Karpas-422 (cell line): Measurements from ENCODE around the gene POU2AF1. TPM values are rescaled to one million over a fixed set of nuclear protein-coding genes. Genes with fewer than 3 reads are reported as not detected.

ENCODE experiments used
- DNase-seq: peaks from one replicate; pipeline ENCODE4 v3.0.0-alpha.2; 2015
- H2AFZ ChIP-seq: fragments of 200-600 bp; sonication (generic); 2 replicates; pipeline ENCODE4 v1.6.1; 2014; ENCODE audit warnings: antibody characterized with exemption, low read length, mixed read lengths
- H3K27ac ChIP-seq: fragments of 200-600 bp; sonication (generic); 2 replicates; pipeline ENCODE4 v1.5.1; 2014; ENCODE audit warnings: mild to moderate bottlenecking, low read length, moderate library complexity
- H3K27me3 ChIP-seq: fragments of 200-600 bp; sonication (generic); 2 replicates; pipeline ENCODE4 v1.6.1; 2014; ENCODE audit warnings: low read length, mixed read lengths
- H3K36me3 ChIP-seq: fragments of 200-600 bp; sonication (generic); 2 replicates; pipeline ENCODE4 v1.6.1; 2014; ENCODE audit warnings: low read length, mixed read lengths; ENCODE audit not compliant: insufficient read depth
- H3K4me1 ChIP-seq: fragments of 200-600 bp; sonication (generic); 2 replicates; pipeline ENCODE4 v1.6.1; 2014; ENCODE audit warnings: mild to moderate bottlenecking, low read length, mixed read lengths
- H3K4me2 ChIP-seq: fragments of 200-600 bp; sonication (generic); 2 replicates; pipeline ENCODE4 v1.6.1; 2014; ENCODE audit warnings: low read length, low read depth, mild to moderate bottlenecking; ENCODE audit not compliant: poor library complexity, severe bottlenecking
- H3K4me3 ChIP-seq: fragments of 200-600 bp; sonication (generic); 2 replicates; pipeline ENCODE4 v1.5.1; 2014; ENCODE audit warnings: mild to moderate bottlenecking, antibody characterized with exemption, low read length, mixed read lengths
- H3K79me2 ChIP-seq: fragments of 200-600 bp; sonication (generic); 2 replicates; pipeline ENCODE4 v1.6.1; 2014; ENCODE audit warnings: mild to moderate bottlenecking, low read length, mixed read lengths
- H3K9ac ChIP-seq: fragments of 200-600 bp; sonication (generic); 2 replicates; pipeline ENCODE4 v1.6.0; 2014; ENCODE audit warnings: low read length
- H3K9me2 ChIP-seq: fragments of 200-600 bp; sonication (generic), shearing (Covaris generic); replicated peaks from 2 replicates; pipeline ENCODE4 v1.6.0; 2014; ENCODE audit warnings: mild to moderate bottlenecking, low read length, moderate library complexity; ENCODE audit not compliant: insufficient read depth
- H3K9me3 ChIP-seq: fragments of 300-700, 200-600 bp; sonication (generic); 2 replicates; pipeline ENCODE4 v1.6.1; 2014; ENCODE audit warnings: low read length, mixed read lengths
- H4K20me1 ChIP-seq: fragments of 200-600 bp; sonication (generic); 2 replicates; pipeline ENCODE4 v1.6.1; 2014; ENCODE audit warnings: mild to moderate bottlenecking, antibody characterized with exemption, low read length, low read depth; ENCODE audit not compliant: insufficient read depth
- total RNA-seq: library from RNA; depleted of rRNA; stranded (reverse); fragments of >200 nt; shearing (Covaris generic); gene quantifications from 2 replicates; pipeline ENCODE4 v1.2.3, GENCODE V29; 2014; ENCODE audit warnings: low replicate concordance

POU2AF1 gene
- total RNA-seq, 1 experiment from 2014 or later = 894 TPM

DNA sequence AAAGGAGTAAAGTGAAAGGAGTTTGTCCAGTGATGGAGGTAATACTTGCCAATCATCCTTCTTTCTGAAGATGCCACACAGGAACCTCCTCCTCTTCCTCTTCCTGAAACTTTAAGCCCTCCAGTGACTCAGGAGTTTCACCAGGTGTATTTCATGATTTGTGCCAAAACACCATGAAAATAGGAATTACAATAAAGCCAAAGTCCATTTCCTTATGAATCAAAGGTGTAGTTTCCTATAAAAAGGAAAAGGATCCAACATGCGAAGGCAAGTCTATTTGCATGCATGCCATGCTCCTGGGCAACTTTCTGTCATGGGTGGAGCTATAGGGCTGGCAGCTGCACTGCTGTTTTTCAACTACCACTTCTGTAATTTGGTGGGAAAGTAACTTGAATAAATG, 9.8 kb upstream of the POU2AF1 start:
- 0 out of 2 replicates have a peak overlapping the region, but pooled peaks have one; percentile 0 for H3K9ac ChIP-seq
- H3K27ac ChIP-seq = no peak overlapping the region
- peaks cover 22% of the 10 kb centered on the region for H3K9me3 ChIP-seq
- peaks cover 21% of the 10 kb centered on the region for H3K4me1 ChIP-seq
- peak overlapping the region; percentile 19 for H2AFZ ChIP-seq
- H3K36me3 ChIP-seq = peaks cover 3% of the 10 kb centered on the region; the same call in 1 of the 2 replicates
- no peaks in the 10 kb centered on the region for H3K79me2 ChIP-seq
- peak; percentile 86 for DNase-seq
- H3K27me3 ChIP-seq = no peaks in the 10 kb centered on the region
- H3K4me2 ChIP-seq = peak overlapping the region; percentile 31
- H4K20me1 ChIP-seq = no peaks in the 10 kb centered on the region
- H3K4me3 ChIP-seq = 0 out of 2 replicates have a peak overlapping the region, but pooled peaks have one; percentile 0
- no peaks in the 10 kb centered on the region for H3K9me2 ChIP-seq

DNA sequence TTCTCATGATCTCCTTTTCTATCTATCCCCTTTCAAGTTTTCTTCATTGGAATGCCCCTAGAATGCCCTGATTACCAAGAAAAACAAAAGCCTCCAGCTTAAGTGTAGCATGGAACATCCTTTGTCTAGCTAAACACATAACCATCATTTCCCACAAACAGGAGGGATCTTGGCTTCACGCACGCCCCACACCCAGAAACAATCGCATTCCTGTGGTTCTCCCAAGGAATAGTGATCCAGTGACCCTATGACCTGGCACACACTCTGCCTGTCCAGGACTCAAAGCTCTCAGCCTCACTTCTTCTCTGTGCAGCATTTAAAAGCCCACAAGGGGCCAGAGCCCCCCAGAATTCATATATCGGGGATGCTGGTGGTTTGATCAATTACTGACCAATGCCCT, 9.3 kb upstream of the POU2AF1 start:
- Histone ChIP-seq H3K36me3 (peaks cover 3% of the 10 kb centered on the region; the same call in 1 of the 2 replicates), H3K27me3 (no peaks in the 10 kb centered on the region), H3K4me1 (peaks cover 17% of the 10 kb centered on the region), H3K9me2 (no peaks in the 10 kb centered on the region), H3K4me3 (no peak overlapping the region), H3K27ac (no peak overlapping the region), H3K4me2 (peak overlapping the region; percentile 31), H2AFZ (peak overlapping the region; percentile 19), H3K9ac (no peak overlapping the region), H4K20me1 (no peaks in the 10 kb centered on the region), H3K79me2 (no peaks in the 10 kb centered on the region), H3K9me3 (peaks cover 22% of the 10 kb centered on the region)
- DNase-seq = no peak

DNA sequence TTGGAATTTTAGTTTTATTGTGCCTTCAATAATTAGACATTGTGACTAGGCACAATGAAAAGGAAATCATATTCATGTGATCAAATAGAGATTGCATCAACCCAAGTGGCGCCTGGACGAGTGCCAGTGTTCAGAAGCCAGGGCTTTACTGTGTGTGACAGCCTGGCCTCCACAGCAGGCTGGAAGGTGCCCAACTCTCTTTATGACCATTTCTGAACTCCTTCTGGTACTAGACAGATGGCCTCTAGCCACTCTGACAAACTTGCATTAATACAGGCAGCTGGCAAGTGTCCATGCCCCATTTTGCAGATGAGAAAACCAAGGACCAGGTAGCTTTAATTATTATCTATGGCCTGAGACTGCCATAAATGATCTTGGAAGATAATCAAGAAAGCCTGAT, 8.3 kb upstream of the POU2AF1 start:
- Histone ChIP-seq H3K79me2 (no peaks in the 10 kb centered on the region), H4K20me1 (no peaks in the 10 kb centered on the region), H3K27me3 (no peaks in the 10 kb centered on the region), H3K9me3 (peaks cover 22% of the 10 kb centered on the region), H3K4me3 (no peak overlapping the region), H3K36me3 (peaks cover 3% of the 10 kb centered on the region; the same call in 1 of the 2 replicates), H3K27ac (no peak overlapping the region), H2AFZ (no peak overlapping the region), H3K4me2 (no peak overlapping the region), H3K4me1 (peaks cover 22% of the 10 kb centered on the region), H3K9me2 (no peaks in the 10 kb centered on the region), H3K9ac (no peak overlapping the region)
- no peak for DNase-seq

DNA sequence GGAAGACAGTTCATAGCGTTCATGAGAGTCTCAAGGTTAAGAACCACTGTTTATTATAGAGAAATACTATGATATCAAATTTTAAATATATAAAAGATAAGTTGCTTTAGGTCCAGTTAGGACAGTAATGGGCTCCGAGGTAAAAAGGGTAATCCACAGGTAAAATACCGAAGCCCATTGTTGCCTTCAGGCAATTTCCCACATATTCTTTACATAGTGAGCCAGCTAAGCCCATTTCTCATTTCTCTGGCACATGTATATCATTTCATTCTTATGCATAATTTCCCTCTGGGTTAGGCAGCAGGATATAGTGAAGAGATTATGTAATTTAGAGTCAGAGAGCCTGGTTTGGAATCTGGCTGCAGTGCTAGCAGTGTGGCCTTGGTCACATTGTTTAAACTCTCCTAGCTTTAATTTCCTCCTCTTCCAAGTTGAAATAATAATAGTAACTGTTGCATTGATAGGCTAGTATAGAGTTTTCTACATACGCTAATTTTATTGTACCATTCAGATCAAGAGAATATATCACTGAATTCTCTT, 7.6 kb upstream of the POU2AF1 start:
- Histone ChIP-seq H3K9ac (no peak overlapping the region), H3K4me2 (no peak overlapping the region), H4K20me1 (no peaks in the 10 kb centered on the region), H3K9me2 (no peaks in the 10 kb centered on the region), H3K36me3 (peaks cover 3% of the 10 kb centered on the region; the same call in 1 of the 2 replicates), H3K4me3 (no peak overlapping the region), H2AFZ (no peak overlapping the region), H3K4me1 (peaks cover 28% of the 10 kb centered on the region), H3K9me3 (peaks cover 22% of the 10 kb centered on the region), H3K27ac (no peak overlapping the region), H3K27me3 (no peaks in the 10 kb centered on the region), H3K79me2 (no peaks in the 10 kb centered on the region)
- DNase-seq = no peak

DNA sequence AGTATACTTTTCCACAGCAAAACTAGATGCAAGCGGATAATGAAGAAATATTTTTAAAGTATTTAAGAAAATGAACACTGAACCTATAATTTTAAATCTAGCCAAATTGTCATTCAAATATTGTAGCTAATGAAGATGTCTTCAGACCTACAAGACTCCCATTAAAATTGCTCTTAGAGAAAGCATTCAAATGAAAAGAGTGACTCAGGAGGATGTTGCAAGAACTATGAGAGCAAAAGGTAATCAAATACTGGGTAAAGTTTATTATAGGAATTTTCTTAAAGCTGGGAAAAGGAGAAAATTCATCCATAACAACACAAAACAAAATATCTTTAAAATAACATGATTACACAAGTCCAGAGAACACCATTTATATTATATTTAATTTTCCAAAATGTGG, 5.4 kb upstream of the POU2AF1 start:
- Histone ChIP-seq H3K9ac (no peak overlapping the region), H3K4me3 (no peak overlapping the region), H3K79me2 (peaks cover 8% of the 10 kb centered on the region), H3K27me3 (no peaks in the 10 kb centered on the region), H3K36me3 (peaks cover 3% of the 10 kb centered on the region; the same call in 1 of the 2 replicates), H3K4me1 (peaks cover 50% of the 10 kb centered on the region), H4K20me1 (no peaks in the 10 kb centered on the region), H3K27ac (peak overlapping the region; percentile 1; the same call in 1 of the 2 replicates), H2AFZ (peak overlapping the region; percentile 1; the same call in 1 of the 2 replicates), H3K9me3 (peaks cover 22% of the 10 kb centered on the region), H3K4me2 (no peak overlapping the region), H3K9me2 (no peaks in the 10 kb centered on the region)
- DNase-seq = no peak

- Histone ChIP-seq H3K4me2 (peak overlapping the region; percentile 35), H4K20me1 (no peaks in the 10 kb centered on the region), H3K4me1 (peaks cover 58% of the 10 kb centered on the region), H3K27me3 (no peaks in the 10 kb centered on the region), H2AFZ (peak overlapping the region; percentile 38), H3K9me3 (peaks cover 22% of the 10 kb centered on the region), H3K27ac (peak overlapping the region; percentile 76), H3K4me3 (peak overlapping the region; percentile 0), H3K9me2 (no peaks in the 10 kb centered on the region), H3K79me2 (peaks cover 29% of the 10 kb centered on the region), H3K36me3 (peaks cover 14% of the 10 kb centered on the region), H3K9ac (peak overlapping the region; percentile 20)
- peak; percentile 93 for DNase-seq
These were observed 3.4 kb upstream of the POU2AF1 start for GRCh38 chr11:111382451-111382850.

DNA sequence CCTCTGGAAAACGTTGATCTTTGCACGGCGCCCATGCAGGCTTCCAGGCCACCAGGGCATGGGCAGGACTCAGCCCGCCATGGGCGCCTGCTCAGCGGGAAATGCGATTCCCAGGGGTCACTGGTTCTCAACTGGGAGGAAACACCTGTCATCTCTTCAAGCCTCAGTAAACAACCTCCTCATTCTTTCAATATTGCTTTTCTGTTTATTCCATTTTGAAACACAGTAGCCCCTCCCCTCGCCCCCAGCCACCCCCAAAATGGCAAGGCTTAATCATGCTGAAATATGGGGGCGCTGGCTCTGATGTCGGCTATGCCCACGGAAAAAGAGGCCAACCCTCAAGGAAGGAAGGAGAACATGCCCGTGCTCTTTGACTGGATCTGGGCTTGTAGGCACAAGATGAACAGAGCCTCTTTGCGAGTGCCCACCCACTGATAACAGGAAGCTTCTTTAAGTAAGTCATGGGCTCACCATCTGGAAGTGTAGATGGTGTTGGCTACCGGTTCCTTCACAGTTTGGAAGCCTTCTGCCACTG, 594 bp upstream of the POU2AF1 start:
- Histone ChIP-seq H3K4me2 (peak overlapping the region; percentile 68), H3K27ac (peak overlapping the region; percentile 76), H3K4me1 (peaks cover 83% of the 10 kb centered on the region), H3K4me3 (peak overlapping the region; percentile 60), H3K9me2 (no peaks in the 10 kb centered on the region), H3K79me2 (peaks cover 54% of the 10 kb centered on the region), H3K9me3 (peaks cover 6% of the 10 kb centered on the region; the same call in 1 of the 2 replicates), H3K27me3 (no peaks in the 10 kb centered on the region), H2AFZ (peak overlapping the region; percentile 29), H3K9ac (peak overlapping the region; percentile 68), H4K20me1 (peaks cover 17% of the 10 kb centered on the region; the same call in 1 of the 2 replicates), H3K36me3 (peaks cover 32% of the 10 kb centered on the region)
- peak; percentile 97 for DNase-seq

DNA sequence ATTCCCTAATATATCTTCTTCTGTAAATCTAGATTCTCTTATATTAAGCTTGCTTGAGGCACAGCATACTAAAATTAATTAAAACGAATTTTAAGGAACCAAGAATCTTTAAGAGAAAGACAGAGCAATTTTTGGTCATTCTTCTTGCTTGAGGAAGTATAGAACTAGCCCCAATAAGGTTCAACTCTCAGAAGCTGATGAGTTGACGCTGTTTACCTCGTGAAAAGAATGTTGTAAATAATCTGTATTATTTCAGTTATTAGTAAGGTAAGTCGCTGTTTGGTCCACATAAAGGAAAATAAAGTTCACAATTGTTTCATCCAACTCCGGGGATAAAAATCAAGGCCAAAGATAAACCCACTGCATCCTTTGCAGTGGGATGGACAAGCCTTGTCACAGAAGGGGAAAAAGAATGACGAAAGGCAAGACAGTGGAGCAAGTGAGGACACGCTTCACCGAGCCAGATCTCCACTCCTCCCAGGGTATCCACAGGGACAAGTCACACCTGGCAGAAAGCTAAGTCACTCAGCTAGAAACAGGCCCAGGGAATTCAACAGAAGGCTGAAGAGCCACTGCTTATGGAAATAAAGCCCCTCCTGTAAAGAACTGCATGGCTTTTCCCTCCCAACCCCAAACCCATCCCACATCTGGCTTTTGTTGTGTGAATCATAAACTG, 752 bp downstream of the POU2AF1 start:
- H3K36me3 ChIP-seq = peaks cover 45% of the 10 kb centered on the region
- 0 out of 2 replicates have a peak overlapping the region, but pooled peaks have one; percentile 0 for H2AFZ ChIP-seq
- no peaks in the 10 kb centered on the region for H3K9me3 ChIP-seq
- no peaks in the 10 kb centered on the region for H3K9me2 ChIP-seq
- peak; percentile 90 for DNase-seq
- H3K4me1 ChIP-seq = peaks cover 96% of the 10 kb centered on the region
- H4K20me1 ChIP-seq = peaks cover 23% of the 10 kb centered on the region; the same call in 1 of the 2 replicates
- H3K4me2 ChIP-seq = peak overlapping the region; percentile 68
- H3K9ac ChIP-seq = peak overlapping the region; percentile 68
- H3K79me2 ChIP-seq = peaks cover 68% of the 10 kb centered on the region
- H3K27me3 ChIP-seq = no peaks in the 10 kb centered on the region
- H3K4me3 ChIP-seq = peak overlapping the region; percentile 60
- peak overlapping the region; percentile 76 for H3K27ac ChIP-seq
